SH-SY5Y (cell line): ENCODE measurements around the gene PAK2.
A peak's percentile ranks its signal among the peaks of the same experiment; 100 is the strongest.

Experiments
- GATA2 ChIP-seq: IDR thresholded peaks from 2 replicates; pipeline ENCODE4 v1.6.1; 2011; ENCODE audit warnings: mild to moderate bottlenecking, low read depth, low read length
- GATA3 ChIP-seq: IDR thresholded peaks from 2 replicates; pipeline ENCODE4 v1.6.1; 2011; ENCODE audit warnings: low read depth, mild to moderate bottlenecking, low read length, moderate library complexity

Gene PAK2

DNA sequence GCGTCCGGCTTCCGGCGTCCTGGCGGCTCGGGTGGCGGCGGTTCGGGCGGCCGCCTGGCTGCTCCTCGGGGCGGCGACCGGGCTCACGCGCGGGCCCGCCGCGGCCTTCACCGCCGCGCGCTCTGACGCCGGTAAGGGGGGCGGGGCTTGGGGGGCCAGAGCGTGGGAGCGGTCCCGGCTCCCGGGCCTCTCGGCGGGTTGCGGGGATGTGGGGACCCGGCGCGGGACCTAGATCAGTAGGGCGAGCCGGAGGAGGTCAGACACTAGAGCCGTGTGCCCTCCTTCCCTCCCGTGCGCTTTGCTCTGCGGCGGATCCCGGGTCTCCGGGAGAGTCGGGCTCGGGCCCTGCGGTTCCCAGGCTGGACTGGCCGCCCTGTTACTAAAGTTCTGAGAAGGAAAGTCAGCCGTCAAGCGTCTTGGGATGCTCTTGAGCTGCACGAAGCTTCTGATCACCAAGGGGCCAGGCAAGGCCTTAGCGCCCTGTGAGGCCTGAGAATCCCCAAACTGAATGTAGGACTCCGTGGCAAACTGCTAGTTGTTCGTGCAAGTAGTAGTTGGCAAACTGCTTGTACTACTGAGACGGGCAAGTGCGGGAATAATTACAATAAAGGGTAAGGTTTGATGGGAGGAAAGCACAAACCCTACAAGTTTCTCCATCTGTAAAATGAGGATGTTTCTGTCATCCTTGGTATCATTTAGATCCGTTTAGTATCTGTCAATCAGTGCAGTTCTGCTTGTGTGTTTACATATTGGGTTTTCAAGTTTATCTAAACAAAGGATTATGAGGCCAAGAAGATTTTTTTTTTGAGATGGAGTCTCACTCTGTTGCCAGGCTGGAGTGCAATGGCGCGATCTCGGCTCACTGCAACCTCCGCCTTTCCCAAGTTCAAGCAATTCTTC is 26.9 kb upstream of the PAK2 start:
- TF ChIP-seq GATA3 = no peak

DNA sequence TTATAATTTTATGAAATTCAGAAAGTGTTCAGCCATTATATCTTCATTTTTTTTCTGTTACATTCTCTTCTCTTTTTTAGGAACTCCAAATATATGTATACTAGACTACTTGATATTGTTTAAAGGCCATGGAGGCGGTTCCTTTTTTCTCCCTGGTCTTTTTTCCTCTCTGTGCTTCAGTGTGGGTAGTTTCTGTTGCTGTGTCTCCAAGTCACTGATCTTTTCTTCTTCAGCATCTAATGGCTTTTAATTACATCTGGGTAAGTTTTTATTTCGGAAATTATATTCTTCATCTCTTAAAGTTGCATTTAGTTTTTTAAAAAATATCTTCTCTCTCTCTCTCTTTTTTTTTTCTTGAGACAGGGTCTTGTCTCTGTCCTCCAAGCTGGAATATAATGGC is 18.6 kb upstream of the PAK2 start:
- TF ChIP-seq GATA3 (no peak), GATA2 (no peak)

DNA sequence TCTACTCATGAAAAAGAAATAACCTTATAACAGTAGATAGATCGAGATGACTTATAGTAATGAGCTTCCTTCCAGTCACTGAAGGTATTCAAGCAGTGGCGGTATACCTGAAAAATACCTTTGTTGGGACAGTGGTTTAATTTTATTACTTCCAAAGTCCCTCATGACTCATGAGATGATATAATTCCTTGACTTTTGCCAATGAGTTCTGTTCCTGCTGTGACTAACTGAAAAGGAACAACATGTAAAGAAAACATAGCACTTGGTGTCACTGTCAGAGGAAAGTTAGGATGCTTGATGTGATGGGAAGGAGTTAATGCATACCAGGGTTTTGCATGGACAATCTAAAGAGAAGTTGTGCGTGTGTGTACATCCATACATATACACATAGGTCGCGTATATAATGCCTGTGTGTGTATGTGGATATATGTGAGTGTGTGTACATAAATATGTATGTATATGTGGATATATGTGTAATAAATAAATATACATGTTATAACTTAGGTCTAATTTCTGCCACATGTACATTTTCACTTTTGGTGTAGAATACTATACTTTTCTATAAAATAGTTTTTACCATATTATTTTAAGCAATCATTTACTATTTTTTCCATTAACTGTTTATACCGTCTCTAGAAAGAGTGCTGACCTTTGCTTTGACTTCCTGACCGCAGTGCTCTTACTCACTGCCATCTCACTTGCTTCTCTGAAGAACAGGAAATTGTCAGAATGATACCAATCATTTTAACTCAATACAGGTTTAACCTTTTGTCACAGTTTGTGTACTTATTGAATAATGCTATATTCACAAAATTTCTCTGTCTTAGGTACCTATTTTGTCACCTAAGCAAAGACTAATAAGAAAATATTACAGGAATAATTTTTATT is 12.6 kb upstream of the PAK2 start:
- TF ChIP-seq GATA2 (no peak), GATA3 (no peak)

DNA sequence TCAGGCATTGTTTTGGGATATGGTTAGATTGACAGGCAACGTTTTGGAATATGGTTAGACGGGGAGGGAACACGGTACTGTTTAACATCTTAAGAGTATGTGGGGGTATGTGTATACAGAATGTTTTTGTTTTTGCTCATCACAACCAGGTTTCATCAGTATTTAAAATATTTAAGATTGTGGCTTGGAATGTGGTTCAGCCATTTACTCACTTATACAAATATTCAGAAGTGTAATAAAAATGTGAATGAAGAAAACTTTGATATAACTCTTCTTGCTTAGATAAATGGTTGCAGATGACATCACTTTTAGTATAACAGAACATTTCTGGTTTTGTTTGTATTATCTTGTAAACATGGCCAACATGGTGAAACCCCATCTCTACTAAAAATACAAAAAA is 3.9 kb upstream of the PAK2 start:
- TF ChIP-seq GATA3 (no peak), GATA2 (no peak)

DNA sequence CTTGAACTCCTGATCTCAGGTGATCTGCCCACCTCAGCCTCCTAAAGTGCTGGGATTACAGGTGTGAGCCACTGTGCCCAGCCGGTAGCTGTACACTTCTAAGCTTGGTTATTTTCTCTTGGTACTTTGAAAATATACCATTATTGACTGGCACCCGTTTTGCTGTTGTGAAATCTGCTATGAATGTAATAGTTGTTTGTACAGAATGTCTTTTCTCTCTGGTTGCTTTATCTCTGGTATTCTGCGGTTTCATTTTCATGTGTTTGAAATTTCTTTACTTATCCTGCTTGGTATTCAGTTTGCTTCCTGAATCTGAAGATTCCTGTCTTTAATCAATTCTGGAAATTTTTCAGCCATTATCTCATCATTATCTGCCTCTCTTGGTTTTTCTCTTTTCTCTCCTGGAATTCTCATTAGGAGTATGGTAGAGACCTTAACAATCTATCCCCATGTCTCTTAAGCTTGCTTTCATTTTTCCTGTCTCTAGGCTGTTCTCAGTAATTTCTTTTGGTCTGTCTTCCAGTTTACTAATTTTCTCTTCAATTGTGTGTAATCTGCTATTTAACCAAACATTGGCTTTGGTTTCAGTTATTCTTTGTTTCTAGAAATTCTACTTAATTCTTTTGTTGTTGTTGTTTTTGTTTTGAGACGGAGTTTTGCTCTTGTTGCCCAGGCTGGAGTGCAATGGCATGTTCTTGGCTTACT is 2.8 kb upstream of the PAK2 start:
- TF ChIP-seq GATA3 (no peak), GATA2 (no peak)

DNA sequence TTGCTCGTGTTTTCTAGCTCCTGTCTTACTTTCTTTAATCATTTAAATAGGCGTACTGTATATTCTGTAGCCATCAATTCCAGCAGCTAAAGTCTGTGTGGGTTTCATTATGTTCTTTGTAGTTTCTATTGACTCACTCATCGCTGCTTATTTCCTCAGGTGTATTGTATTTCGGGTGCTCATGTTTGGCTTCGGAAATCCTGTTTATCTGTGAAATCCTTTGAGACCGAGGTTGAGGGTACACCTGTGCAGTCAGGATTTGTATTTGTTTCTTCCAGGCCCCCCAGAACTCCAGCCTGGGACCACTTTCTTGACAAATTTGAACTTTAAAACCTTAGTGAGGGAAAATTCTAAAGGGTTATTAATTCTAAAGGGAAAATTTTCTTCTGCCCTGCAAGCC is 2.0 kb upstream of the PAK2 start:
- TF ChIP-seq GATA2 = no peak
- no peak for TF ChIP-seq GATA3

DNA sequence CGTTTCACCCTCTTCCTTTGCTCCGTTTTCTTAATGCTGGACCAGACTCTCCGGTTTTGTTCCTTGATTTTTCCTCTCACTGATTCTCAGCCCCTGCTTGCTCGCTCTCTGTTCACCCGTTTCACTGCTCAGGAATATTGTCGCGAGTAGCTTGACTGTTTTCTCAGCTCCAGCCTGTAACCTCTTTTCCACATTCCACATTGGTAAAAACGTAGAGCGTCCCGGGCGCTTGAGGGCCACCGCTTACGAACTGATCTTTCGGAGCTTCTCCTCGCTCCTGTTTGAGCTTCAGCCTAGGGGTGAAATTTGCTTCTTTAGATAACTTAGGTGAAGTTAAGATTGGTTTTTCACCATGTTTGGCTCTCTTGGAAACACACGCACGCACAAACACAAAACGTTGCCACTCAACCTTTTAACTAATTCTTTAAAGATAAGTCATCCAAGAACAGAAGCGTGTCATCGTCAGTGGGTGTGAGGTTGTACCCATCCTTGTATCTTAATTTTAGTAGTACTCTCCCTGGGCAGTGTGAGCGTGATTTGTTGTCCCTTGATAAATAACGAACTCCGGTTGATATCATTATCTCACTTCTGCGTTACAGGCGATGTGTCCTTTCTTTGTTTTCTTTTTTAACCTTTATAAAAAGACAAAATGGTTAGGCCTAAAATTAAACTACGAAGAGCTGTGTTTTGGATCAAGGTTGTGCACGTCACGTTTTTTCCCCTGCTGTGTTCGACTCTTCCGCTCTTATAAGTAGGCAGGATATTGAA is 1.0 kb downstream of the PAK2 start:
- no peak for TF ChIP-seq GATA3
- no peak for TF ChIP-seq GATA2

DNA sequence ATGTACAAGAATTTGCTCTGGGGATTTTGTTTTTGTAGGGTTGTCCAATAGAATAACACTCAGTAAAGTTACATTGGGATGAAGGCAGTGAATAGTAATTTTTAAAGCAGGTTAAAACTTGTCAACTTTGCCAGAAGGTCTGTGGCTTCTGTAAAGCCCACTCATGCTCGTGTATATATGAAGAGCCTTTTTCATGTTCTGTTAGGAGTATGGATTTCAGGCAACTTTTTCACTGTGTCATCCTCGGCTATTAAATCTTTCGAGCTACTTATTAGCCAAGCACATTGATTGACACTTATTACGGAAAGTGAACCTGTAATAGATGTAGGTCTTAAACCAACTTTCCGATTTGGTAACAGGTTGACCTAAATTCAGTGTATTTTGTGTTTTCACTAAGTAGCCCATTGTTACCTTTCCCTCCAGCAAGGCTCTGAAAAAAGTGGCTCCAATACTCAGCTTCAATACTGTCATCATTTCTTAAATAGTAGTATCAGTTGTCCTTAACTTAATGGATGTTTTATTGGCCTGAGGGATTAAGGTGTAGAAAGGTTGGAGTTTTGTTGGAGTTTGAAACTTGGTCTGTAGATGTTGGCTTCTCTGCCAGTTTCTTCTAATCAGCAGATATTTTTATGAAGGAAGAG is 1.7 kb downstream of the PAK2 start:
- no peak for TF ChIP-seq GATA2
- TF ChIP-seq GATA3 = no peak

DNA sequence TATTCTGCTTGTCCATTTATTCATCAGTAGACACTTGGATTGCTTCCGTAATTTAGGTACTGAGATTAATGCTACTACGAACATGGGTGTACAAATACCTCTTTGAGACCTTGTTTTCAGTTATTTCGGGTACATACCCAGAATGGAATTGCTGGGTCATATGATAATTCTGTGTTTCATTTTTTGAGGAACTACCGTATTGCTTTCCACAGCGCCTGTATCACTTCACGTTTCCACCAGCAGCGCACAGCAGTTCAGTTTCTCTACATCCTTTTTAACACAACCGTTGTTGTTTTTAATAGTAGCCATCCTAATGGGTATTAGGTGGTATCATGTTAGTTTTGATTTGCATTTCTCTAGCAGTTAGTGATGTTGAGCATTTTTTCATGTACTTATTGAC is 9.5 kb downstream of the PAK2 start:
- TF ChIP-seq GATA2 = no peak
- TF ChIP-seq GATA3 = no peak

DNA sequence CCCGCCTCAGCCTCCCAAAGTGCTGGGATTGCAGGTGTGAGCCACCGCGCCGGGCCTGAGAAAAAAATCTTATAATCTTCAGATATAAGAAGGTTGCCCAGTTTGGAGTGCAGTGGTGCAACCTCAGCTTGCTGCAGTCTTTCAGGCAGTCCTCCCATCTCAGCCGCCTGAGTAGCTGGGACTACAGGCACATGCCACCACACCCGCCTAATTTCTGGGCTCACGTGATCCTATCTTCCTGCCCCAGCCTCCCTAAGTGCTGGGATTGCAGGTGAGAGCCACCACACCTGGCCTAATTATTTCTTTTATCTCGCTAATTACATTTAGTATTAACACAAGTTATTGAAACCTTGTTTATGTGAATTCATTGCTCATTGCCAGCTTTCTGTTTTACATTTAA is 13.5 kb downstream of the PAK2 start:
- TF ChIP-seq GATA2 = no peak
- no peak for TF ChIP-seq GATA3

DNA sequence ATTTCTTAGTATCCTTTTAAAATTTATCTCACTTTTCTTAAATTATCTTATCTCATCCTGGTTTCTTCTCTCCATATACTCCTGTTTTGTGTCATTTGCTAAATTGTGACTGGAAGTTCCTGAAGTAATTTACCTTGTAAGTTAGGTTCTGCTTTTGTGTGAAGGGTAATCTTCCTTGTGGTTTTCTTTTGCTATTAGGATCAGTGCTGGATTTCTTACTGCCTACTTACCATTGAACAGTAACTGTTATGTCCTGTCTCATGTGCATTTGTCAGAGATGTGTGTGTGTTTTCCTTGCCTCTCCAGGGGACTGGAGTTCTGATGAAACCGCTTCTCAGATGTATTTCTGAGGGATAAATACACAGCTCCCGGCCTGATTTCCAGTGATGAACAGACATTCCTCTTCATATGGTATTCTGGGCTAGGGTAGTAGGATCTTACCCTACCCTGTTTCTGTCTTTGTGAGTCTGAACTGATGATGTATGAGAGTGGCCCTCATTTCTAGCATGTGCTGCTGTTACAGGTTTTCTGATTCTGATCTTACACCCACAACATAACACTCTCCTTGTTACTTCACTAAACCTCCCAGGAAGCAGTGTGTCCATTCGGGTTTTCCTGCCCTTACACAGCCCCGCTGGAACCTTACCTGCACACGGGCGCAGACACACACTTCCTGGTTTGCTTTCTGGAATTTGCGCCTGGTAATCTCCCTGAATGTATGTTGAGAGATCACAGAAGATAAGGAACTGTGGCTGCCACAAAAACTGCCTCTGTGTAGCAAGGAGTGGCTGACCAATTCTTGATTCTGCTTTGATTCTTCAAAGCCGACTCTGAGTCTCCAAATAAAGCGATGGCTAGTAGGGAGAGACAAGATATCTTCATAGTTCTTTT is 14.7 kb downstream of the PAK2 start:
- TF ChIP-seq GATA2 (peak; percentile 85), GATA3 (no peak)

DNA sequence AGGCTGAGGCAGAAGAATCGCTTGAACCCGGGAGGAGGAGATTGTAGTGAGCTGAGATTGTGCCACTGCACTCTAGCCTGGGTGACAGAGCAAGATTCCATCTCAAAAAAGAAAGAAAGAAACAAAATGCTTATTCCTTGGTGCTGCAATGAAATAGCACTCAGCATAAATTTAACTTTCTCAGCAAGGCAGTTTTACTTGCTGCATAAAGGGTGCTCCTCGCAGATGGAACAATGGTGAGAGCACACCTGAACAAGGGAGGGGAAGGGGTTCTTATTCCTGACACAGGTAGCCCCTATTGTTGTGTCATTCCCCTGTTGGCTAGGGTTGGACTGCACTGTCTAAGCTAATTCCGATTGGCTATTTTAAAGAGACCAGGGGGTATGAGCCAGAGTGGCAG is 17.1 kb downstream of the PAK2 start:
- TF ChIP-seq GATA3 = no peak
- no peak for TF ChIP-seq GATA2
